HepG2 (cell line): ENCODE measurements around the gene NAP1L4. TPM values are rescaled to one million over a fixed set of nuclear protein-coding genes. Genes with fewer than 3 reads are reported as not detected.

Experiments used
- AGO2 ChIP-seq: fragments of 200-400 bp; formaldehyde crosslinking; optimal IDR thresholded peaks from 2 replicates; pipeline ENCODE3; 2017; ENCODE audit warnings: mild to moderate bottlenecking, low read depth, low read length, moderate library complexity
- BORCS8-MEF2B ChIP-seq: sonication (generic); formaldehyde crosslinking; IDR thresholded peaks from 2 replicates; pipeline ENCODE4 v1.8.0; 2022; ENCODE audit warnings: mild to moderate bottlenecking, missing genetic modification reagents
- ERF ChIP-seq: IDR thresholded peaks from 2 replicates; pipeline ENCODE4 v1.6.1; 2018; ENCODE audit warnings: missing biosample characterization, missing genetic modification reagents
- KDM5A ChIP-seq: fragments of 200-600 bp; sonication (generic); IDR thresholded peaks from 2 replicates; pipeline ENCODE4 v1.7.0; 2018; ENCODE audit warnings: antibody characterized with exemption, mild to moderate bottlenecking, low read length, borderline replicate concordance
- KMT2A ChIP-seq: sonication (generic); formaldehyde crosslinking; IDR thresholded peaks from 2 replicates; pipeline ENCODE4 v1.4.0; 2020; ENCODE audit warnings: missing genetic modification reagents
- LCORL ChIP-seq, 2 experiments: fragments of 450-650 bp in 1 of 2; sonication (generic) in 1 of 2; formaldehyde crosslinking in 1 of 2; IDR thresholded peaks; 2 replicates each; pipeline versions ENCODE4 v1.5.0 to v1.6.1; 2017 to 2020; ENCODE audit warnings: antibody characterized with exemption in 1 of 2, missing genetic modification reagents in 1 of 2
- MXD4 ChIP-seq: IDR thresholded peaks from 2 replicates; pipeline ENCODE4 v1.6.1; 2016; ENCODE audit warnings: mild to moderate bottlenecking, missing biosample characterization, missing genetic modification reagents
- NR1H2 ChIP-seq: sonication (generic); formaldehyde crosslinking; IDR thresholded peaks from 2 replicates; pipeline ENCODE4 v1.8.1; 2022; ENCODE audit warnings: low read depth, missing genetic modification reagents, borderline replicate concordance
- RAD51 ChIP-seq: fragments of 450-650 bp; IDR thresholded peaks from 2 replicates; pipeline ENCODE4 v1.6.1; 2016; ENCODE audit warnings: borderline replicate concordance
- SIN3A ChIP-seq: IDR thresholded peaks from 2 replicates; pipeline ENCODE4 v1.6.1; 2011; ENCODE audit warnings: low read depth, mild to moderate bottlenecking, control low read depth, low read length, borderline replicate concordance
- TEAD3 ChIP-seq: optimal IDR thresholded peaks from 2 replicates; pipeline ENCODE3; 2016; ENCODE audit warnings: borderline replicate concordance
- ZFX ChIP-seq: sonication (generic); formaldehyde crosslinking; IDR thresholded peaks from 2 replicates; pipeline ENCODE4 v1.4.0; 2020; ENCODE audit warnings: mild to moderate bottlenecking, low read depth, missing genetic modification reagents, moderate library complexity
- ZNF292 ChIP-seq: sonication (generic); formaldehyde crosslinking; IDR thresholded peaks from 2 replicates; pipeline ENCODE4 v1.8.1; 2022; ENCODE audit warnings: mild to moderate bottlenecking, low read depth, missing genetic modification reagents, borderline replicate concordance
- ZNF317 ChIP-seq: sonication (generic); formaldehyde crosslinking; IDR thresholded peaks from 2 replicates; pipeline ENCODE4 v1.5.0; 2020; ENCODE audit warnings: mild to moderate bottlenecking, missing genetic modification reagents
- ZNF446 ChIP-seq: sonication (generic); formaldehyde crosslinking; IDR thresholded peaks from 2 replicates; pipeline ENCODE4 v1.5.0; 2020; ENCODE audit warnings: mild to moderate bottlenecking, missing genetic modification reagents
- ZNF501 ChIP-seq: sonication (generic); formaldehyde crosslinking; IDR thresholded peaks from 2 replicates; pipeline ENCODE4 v1.5.1; 2020; ENCODE audit warnings: mild to moderate bottlenecking, moderate library complexity, missing genetic modification reagents
- ZNF768 ChIP-seq: sonication (generic); formaldehyde crosslinking; IDR thresholded peaks from 2 replicates; pipeline ENCODE4 v1.4.0; 2020; ENCODE audit warnings: missing genetic modification reagents
- ZNF773 ChIP-seq: sonication (generic); formaldehyde crosslinking; IDR thresholded peaks from 2 replicates; pipeline ENCODE4 v1.4.0; 2020; ENCODE audit warnings: missing genetic modification reagents, borderline replicate concordance
- polyA plus RNA-seq, 8 experiments: library from polyadenylated mRNA; depleted of rRNA in 3 of 8; stranded (reverse) in 7 of 8; unstranded in 1 of 8; fragments of >200 nt; fragmentation: Illumina TruSeq in 4 of 8; extraction: Trizol in 4 of 8; gene quantifications; 2 replicates each; pipeline versions ENCODE4 v1.2.1 to v1.2.3, GENCODE V29; 2011 to 2016; ENCODE audit warnings: low read depth in 4 of 8, missing spikeins in 1 of 8, mixed read lengths in 1 of 8; ENCODE audit not compliant: insufficient read depth in 1 of 8
- total RNA-seq, 5 experiments: library from RNA; depleted of rRNA; stranded (reverse); fragments of >200 nt; fragmentation: Illumina TruSeq; extraction: Trizol; gene quantifications; 2 replicates each; pipeline ENCODE4 v1.2.3, GENCODE V29; 2016; ENCODE audit warnings: low read depth in 1 of 5
- TF ChIP-seq, protein P1 (sequence below): sonication (generic); formaldehyde crosslinking; IDR thresholded peaks from 2 replicates; pipeline ENCODE4 v1.8.1; 2023; ENCODE audit warnings: mild to moderate bottlenecking, missing genetic modification reagents, borderline replicate concordance
- TF ChIP-seq, protein P2 (sequence below): conservative IDR thresholded peaks from 2 replicates; pipeline ENCODE4 v1.6.1; 2018; ENCODE audit warnings: missing genetic modification reagents
- TF ChIP-seq, protein P3 (sequence below): sonication (generic); formaldehyde crosslinking; IDR thresholded peaks from 2 replicates; pipeline ENCODE4 v1.4.0; 2020; ENCODE audit warnings: missing genetic modification reagents
- TF ChIP-seq, protein P4 (sequence below): sonication (generic); formaldehyde crosslinking; IDR thresholded peaks from 2 replicates; pipeline ENCODE4 v1.5.0; 2020; ENCODE audit warnings: missing genetic modification reagents, mild to moderate bottlenecking, borderline replicate concordance
- TF ChIP-seq, protein P5 (sequence below): sonication (generic); formaldehyde crosslinking; IDR thresholded peaks from 2 replicates; pipeline ENCODE4 v1.5.1; 2020; ENCODE audit warnings: mild to moderate bottlenecking, missing genetic modification reagents, moderate library complexity

NAP1L4 gene
- total and polyA plus RNA-seq, 2 of the 13 experiments (the other 11 are each of a cell fraction or from before 2014, with no cell fraction given), result 64.0 to 186 TPM

DNA sequence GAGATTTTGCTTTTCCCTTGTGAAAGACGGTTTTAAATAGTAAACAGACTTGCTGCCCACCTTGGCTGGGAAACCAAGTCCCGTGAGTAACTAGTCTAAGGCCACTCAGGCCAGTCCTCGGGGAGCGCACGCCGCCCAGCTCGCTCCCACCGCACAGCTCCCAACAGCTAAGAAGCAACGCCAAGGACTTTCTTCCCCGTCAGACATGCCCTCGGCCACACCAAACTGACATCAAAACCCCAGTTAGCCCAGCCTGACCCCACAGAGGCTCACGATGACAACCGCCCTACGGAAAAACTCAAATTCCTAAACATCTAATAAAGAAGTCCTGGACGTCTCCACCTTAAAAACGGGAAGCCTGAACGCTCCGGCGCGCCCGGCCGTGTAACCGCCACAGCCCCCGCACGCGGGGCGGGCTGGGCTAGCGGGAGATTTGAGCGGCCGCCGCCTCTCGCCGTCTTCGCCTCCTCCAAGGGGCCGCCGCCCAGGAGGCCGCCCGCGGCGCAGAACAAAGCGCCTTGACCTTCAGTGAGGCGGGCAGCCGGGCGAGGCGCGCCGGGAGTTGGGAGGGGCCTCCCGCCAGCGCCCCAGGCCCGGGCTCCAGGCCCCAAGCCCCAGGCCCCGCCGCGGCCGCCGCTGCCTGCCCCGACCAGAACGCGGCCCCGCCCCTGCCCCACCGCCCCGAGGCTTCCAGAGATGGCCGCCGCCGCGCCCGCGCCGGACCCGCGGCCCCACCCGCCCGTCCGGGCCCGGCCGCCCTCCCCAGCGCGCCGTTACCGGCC lies 486 bp downstream of the NAP1L4 start (continued):
- TF ChIP-seq, protein P1, sequence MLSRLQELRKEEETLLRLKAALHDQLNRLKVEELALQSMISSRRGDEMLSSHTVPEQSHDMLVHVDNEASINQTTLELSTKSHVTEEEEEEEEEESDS (CRISPR knock-in tag), result no peak
- TF ChIP-seq ZNF773 (CRISPR knock-in tag) (0 out of 2 replicates have a peak, but pooled peaks have one; percentile 3), RAD51 (no peak), ZNF446 (CRISPR knock-in tag) (no peak), ERF (CRISPR knock-in tag) (0 out of 2 replicates have a peak, but pooled peaks have one; percentile 7), KDM5A (peak; percentile 9; the same call in 1 of the 2 replicates), SIN3A (peak; percentile 49; the same call in 1 of the 2 replicates), ZNF768 (CRISPR knock-in tag) (0 out of 2 replicates have a peak, but pooled peaks have one; percentile 21), MXD4 (CRISPR knock-in tag) (no peak), TEAD3 (peak; percentile 14), KMT2A (CRISPR knock-in tag) (0 out of 2 replicates have a peak, but pooled peaks have one; percentile 3), ZNF501 (CRISPR knock-in tag) (peak; percentile 83; the same call in 1 of the 2 replicates), LCORL (IDR thresholded peaks at IDR 0.05) (no peak), LCORL (CRISPR knock-in tag; IDR thresholded peaks at IDR 0.05) (0 out of 2 replicates have a peak, but pooled peaks have one; percentile 29), ZFX (CRISPR knock-in tag) (peak; percentile 35), BORCS8-MEF2B (CRISPR knock-in tag) (no peak), AGO2 (peak; percentile 70), ZNF292 (CRISPR knock-in tag) (no peak), NR1H2 (CRISPR knock-in tag) (0 out of 2 replicates have a peak, but pooled peaks have one; percentile 22), ZNF317 (CRISPR knock-in tag) (0 out of 2 replicates have a peak, but pooled peaks have one; percentile 1)
- TF ChIP-seq, protein P2, sequence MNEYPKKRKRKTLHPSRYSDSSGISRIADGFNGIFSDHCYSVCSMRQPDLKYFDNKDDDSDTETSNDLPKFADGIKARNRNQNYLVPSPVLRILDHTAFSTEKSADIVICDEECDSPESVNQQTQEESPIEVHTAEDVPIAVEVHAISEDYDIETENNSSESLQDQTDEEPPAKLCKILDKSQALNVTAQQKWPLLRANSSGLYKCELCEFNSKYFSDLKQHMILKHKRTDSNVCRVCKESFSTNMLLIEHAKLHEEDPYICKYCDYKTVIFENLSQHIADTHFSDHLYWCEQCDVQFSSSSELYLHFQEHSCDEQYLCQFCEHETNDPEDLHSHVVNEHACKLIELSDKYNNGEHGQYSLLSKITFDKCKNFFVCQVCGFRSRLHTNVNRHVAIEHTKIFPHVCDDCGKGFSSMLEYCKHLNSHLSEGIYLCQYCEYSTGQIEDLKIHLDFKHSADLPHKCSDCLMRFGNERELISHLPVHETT (CRISPR knock-in tag), result peak; percentile 46; the same call in 1 of the 2 replicates
- TF ChIP-seq, protein P3, sequence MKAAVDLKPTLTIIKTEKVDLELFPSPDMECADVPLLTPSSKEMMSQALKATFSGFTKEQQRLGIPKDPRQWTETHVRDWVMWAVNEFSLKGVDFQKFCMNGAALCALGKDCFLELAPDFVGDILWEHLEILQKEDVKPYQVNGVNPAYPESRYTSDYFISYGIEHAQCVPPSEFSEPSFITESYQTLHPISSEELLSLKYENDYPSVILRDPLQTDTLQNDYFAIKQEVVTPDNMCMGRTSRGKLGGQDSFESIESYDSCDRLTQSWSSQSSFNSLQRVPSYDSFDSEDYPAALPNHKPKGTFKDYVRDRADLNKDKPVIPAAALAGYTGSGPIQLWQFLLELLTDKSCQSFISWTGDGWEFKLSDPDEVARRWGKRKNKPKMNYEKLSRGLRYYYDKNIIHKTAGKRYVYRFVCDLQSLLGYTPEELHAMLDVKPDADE, result no peak
- TF ChIP-seq, protein P4, sequence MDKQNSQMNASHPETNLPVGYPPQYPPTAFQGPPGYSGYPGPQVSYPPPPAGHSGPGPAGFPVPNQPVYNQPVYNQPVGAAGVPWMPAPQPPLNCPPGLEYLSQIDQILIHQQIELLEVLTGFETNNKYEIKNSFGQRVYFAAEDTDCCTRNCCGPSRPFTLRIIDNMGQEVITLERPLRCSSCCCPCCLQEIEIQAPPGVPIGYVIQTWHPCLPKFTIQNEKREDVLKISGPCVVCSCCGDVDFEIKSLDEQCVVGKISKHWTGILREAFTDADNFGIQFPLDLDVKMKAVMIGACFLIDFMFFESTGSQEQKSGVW, result 0 out of 2 replicates have a peak, but pooled peaks have one; percentile 42
- TF ChIP-seq, protein P5, sequence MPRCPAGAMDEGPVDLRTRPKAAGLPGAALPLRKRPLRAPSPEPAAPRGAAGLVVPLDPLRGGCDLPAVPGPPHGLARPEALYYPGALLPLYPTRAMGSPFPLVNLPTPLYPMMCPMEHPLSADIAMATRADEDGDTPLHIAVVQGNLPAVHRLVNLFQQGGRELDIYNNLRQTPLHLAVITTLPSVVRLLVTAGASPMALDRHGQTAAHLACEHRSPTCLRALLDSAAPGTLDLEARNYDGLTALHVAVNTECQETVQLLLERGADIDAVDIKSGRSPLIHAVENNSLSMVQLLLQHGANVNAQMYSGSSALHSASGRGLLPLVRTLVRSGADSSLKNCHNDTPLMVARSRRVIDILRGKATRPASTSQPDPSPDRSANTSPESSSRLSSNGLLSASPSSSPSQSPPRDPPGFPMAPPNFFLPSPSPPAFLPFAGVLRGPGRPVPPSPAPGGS, result 0 out of 2 replicates have a peak, but pooled peaks have one; percentile 1
